SK-N-MC (cell line): ENCODE data around the gene KLHDC9.

Source experiments
- EZH2 ChIP-seq: fragments of 200-600 bp; sonication (generic); IDR thresholded peaks from one replicate; pipeline ENCODE4 v1.6.1; 2017; ENCODE audit warnings: antibody characterized with exemption
- FOXP2 ChIP-seq: optimal IDR thresholded peaks from 2 replicates; pipeline ENCODE3; 2011; ENCODE audit warnings: mild to moderate bottlenecking, moderate library complexity; ENCODE audit not compliant: insufficient read depth; ENCODE audit errors: extremely low read length, control extremely low read depth
- POLR2AphosphoS5 ChIP-seq: IDR thresholded peaks from 2 replicates; pipeline ENCODE4 v1.6.1; 2012; ENCODE audit warnings: mild to moderate bottlenecking, low read depth, low read length, borderline replicate concordance

GRCh38 chr1:161128591-161129420 is 30.6 kb downstream of the KLHDC9 start:
- TF ChIP-seq EZH2 (no peak), POLR2AphosphoS5 (no peak), FOXP2 (no peak)
